ENCODE measurements around the gene CABP1.

The CABP1 gene

GRCh38 chr12:120693848-120694247, 53.4 kb downstream of the CABP1 start:
- DNase-seq (ENCODE audit: low read depth, low spot score) = no peak

DNA sequence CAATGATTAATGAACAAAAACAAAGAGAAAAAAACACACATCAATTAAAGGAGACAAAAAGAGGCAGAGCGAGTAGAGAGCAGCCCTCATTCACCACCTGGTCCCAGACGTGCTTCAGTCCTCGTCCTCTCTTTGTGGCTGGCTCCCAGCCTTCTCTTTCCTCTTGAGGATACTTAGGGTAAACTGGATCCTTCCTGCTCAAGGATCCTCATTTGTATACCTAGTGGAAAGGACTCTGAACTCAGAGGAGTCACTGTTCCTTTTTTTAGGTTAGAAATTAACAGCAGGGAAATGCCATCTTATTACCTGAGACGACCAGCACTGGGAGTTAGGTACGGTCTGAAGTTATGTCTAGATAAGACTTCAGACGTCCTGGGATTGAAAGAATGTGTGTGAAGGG, 56.2 kb downstream of the CABP1 start:
- no peak for DNase-seq (ENCODE audit: low read depth, low spot score)

- DNase-seq (ENCODE audit: low read depth, low spot score) = no peak
These were observed 56.9 kb downstream of the CABP1 start for GRCh38 chr12:120697344-120697743.

- DNase-seq (ENCODE audit: low read depth, low spot score) = no peak
These were observed 58.2 kb downstream of the CABP1 start for GRCh38 chr12:120698665-120699064.

DNA sequence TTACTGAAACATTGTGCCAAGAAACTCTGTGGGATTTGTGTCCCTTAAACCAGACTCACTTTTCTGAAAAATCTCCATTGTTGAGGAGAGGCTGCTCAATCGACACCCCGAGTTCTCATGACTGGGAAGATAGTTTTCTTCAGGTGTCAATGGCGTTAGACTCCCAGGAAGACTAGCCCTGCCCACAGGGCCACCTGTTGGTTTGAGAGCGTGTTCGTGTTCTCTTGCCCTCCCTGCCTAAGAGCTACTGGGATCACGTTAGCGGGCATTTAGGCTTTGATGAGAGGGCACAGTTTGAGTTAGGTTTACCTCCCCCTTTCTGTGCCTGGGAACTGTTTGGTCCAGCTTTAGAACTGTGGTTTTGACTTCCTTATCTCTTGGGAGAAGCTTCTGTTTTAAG, 59.1 kb downstream of the CABP1 start:
- no peak for DNase-seq (ENCODE audit: low read depth, low spot score)

DNA sequence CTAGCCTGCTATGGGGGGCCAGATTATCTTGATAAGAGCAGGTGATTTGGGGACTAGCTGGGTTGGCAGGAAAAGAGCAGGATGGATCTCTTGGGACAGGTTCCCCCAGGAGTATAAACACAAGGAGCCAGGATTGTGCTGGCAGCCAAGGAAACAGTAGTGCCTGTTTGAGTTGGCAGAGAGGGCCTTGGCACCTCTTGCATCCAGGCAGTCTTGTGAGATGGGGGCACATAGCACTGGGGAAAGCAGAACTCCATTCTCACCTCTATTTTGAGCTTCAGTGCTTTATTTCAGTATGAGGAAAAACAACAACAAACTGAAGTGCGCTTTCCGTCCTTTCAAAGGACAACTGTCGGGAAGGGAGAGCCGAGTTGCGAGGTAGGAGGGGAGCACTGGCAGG, 60.5 kb downstream of the CABP1 start:
- no peak for DNase-seq (ENCODE audit: low read depth, low spot score)

DNA sequence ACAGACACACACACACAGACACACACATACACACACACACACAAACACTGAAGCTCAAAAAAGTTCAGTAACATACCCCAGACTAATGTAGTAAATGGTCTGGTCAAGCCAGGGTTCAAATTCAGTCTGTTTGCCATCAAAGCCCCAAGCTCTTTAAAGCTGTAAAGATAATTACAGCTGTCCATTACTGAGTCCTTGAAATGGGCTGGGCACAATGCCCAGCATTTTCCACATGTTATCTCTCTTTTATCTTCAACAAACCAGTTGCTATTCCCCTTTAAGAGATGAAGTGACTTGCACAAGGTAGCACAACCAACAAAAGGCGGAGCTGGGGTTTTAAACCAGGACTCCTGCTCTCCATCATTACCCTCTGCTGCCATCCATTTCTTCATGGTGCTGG, 62.2 kb downstream of the CABP1 start:
- DNase-seq (ENCODE audit: low read depth, low spot score) = no peak

DNA sequence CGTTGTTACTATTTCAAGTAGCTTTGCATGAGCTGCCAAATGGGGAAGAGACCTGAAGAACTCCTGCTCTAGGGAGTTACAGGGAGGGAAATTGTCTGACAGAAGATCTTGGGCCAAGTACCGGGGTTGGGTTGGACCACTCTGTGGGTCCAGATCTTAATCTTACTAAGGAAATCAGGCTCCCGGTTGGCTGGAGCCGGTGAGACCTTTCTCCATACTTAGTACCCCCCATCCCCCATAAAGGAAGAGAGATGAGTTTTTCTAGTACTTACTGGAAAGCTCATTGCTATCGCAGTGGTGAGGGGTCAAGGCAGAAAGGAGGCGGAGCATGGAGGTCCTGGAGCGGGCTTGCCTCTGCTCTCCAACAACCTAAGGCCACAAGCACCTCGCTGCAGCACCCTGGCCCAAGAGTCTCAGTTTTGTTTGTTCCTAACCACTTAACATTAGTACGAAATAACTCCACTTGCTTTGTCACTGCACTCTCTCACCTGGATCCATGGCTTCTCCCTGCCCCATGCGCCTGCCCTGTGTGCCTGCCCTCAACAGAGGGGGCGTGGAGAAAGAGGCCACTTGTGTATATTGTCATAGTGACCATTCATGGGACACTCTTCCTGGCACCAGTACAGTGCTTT, 63.0 kb downstream of the CABP1 start:
- DNase-seq (ENCODE audit: low read depth, low spot score) = no peak

- no peak for DNase-seq (ENCODE audit: low read depth, low spot score)
These were observed 65.2 kb downstream of the CABP1 start for GRCh38 chr12:120705618-120706017.

DNA sequence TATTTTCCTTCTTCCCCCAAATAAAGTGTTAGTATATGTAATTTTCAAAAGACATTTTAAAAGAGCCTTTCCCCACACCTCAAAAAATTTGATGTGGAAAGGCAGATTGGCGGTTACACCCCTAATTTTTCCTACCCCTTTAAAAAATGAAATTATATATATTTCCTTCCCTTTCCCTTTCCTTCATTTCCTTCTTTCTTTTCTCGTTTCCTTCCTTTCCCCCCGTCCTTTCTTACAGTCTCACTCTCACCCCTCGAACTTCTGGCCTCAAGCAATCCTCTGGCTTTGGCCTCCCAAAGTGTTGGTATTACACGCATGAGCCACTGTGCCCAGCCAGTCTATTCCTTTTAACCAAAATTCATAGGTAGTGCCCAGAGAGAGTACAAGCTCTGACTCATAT, 65.6 kb downstream of the CABP1 start:
- DNase-seq (ENCODE audit: low read depth, low spot score) = no peak

GRCh38 chr12:120708651-120709050, 68.2 kb downstream of the CABP1 start:
- no peak for DNase-seq (ENCODE audit: low read depth, low spot score)

GRCh38 chr12:120710031-120710804, 69.8 kb downstream of the CABP1 start, which contains the start of gene UNC119B:
Gene UNC119B, plus strand, starts transcription at chr12:120710458. Its CDS starts 17 bp downstream, at chr12:120710475.
- DNase-seq (ENCODE audit: low read depth, low spot score) = peak; percentile 57

DNA sequence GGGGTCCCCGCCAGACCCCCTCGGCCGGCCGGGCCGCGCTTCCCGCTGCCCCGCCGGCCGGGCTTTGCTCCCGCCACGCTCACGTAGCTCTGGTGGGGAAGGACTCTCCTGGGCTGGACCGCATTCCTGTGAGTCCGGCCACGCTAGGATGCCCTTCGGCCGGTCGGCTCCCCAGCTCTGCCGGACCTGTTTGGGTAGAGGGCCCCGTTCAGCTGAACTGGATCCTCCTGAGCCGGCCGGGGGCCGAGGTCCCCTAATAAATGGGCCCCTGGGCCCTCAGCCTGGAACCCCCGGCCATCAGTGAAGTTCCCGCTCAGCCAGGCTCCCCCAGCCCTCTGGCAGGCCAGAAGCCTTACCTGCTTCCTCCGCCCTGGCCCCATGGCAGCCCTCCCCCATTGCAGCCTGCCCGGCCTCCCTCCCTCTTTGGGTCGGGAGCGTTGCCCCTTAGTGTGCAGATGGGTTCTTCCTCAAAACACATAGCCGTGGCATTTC, 70.4 kb downstream of the CABP1 start:
- DNase-seq (ENCODE audit: low read depth, low spot score) = no peak

GRCh38 chr12:120711411-120711810, 71.0 kb downstream of the CABP1 start:
- DNase-seq (ENCODE audit: low read depth, low spot score) = no peak

GRCh38 chr12:120712610-120713009, 72.2 kb downstream of the CABP1 start:
- DNase-seq (ENCODE audit: low read depth, low spot score) = no peak

- peak; percentile 60 for DNase-seq (ENCODE audit: low read depth, low spot score)
These were observed 73.5 kb downstream of the CABP1 start for GRCh38 chr12:120713861-120714482.

Data from activated CD4-positive, CD25-positive, alpha-beta regulatory T cell treated with anti-CD3 and anti-CD28 coated beads, Interleukin-2, amount 50 U/mL, for 16 hours (primary cell).